Adrenal gland (tissue), 5 donors: ENCODE data around the gene LMBRD1.

ENCODE experiments used
- POLR2A ChIP-seq, 2 donors: fragments of 450-650 bp; IDR thresholded peaks; one replicate each; pipeline ENCODE4 v1.6.1; 2017; ENCODE audit warnings: antibody characterized with exemption in 2 of 2, mild to moderate bottlenecking in 2 of 2, moderate library complexity in 1 of 2
- TF ChIP-seq, protein P1 (sequence below), 6 experiments: fragments of 450-650 bp in 4 of 6; fragments of 200-600 bp in 2 of 6; sonication (generic) in 1 of 6; IDR thresholded peaks; 1 replicate in 5 of 6; 2 replicates in 1 of 6; pipeline versions ENCODE4 v1.5.1 to v1.8.0; 2016 to 2021; ENCODE audit warnings: antibody characterized with exemption in 6 of 6, mild to moderate bottlenecking in 2 of 6, moderate library complexity in 1 of 6
- donor health status: DM: no; HTN: no; CAD: no.

DNA sequence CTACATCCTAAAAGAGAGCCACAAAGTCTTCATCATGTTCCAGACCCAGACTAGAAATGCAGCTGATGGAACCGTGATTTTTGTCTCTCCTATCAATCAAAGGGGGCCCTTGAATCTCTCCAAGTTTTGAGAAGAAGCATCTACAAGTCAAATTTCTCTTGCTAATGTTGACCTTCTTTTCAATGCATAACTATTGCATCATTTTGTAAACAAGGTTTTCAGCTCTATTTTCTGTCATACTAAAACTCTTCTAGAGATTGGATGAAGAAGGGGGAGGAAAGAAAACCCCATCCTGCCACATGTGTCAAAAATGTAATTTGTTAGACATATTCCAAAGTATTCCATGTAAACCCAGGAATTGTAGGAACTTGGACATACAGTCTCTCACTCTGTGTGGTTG lies 169.2 kb downstream of the LMBRD1 start:
- TF ChIP-seq, protein P1, sequence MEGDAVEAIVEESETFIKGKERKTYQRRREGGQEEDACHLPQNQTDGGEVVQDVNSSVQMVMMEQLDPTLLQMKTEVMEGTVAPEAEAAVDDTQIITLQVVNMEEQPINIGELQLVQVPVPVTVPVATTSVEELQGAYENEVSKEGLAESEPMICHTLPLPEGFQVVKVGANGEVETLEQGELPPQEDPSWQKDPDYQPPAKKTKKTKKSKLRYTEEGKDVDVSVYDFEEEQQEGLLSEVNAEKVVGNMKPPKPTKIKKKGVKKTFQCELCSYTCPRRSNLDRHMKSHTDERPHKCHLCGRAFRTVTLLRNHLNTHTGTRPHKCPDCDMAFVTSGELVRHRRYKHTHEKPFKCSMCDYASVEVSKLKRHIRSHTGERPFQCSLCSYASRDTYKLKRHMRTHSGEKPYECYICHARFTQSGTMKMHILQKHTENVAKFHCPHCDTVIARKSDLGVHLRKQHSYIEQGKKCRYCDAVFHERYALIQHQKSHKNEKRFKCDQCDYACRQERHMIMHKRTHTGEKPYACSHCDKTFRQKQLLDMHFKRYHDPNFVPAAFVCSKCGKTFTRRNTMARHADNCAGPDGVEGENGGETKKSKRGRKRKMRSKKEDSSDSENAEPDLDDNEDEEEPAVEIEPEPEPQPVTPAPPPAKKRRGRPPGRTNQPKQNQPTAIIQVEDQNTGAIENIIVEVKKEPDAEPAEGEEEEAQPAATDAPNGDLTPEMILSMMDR (IDR thresholded peaks at IDR 0.05), result no peak
- no peak for TF ChIP-seq POLR2A (IDR thresholded peaks at IDR 0.05)
